HFF-Myc (cell line): ENCODE data around the gene ZMIZ1.

Experiments
- DNase-seq: peaks from one replicate; pipeline ENCODE4 v3.0.0-alpha.2; 2011; ENCODE audit warnings: low read depth; ENCODE audit errors: extremely low read depth
- H3K4me3 ChIP-seq: replicated peaks from 2 replicates; pipeline ENCODE4 v1.5.1; 2011; ENCODE audit warnings: low read depth, mild to moderate bottlenecking, control low read depth, low read length
- CTCF ChIP-seq: IDR thresholded peaks from 2 replicates; pipeline ENCODE4 v1.5.1; 2012; ENCODE audit warnings: mild to moderate bottlenecking, low read depth, low read length, control low read depth; ENCODE audit errors: missing control alignments

Gene ZMIZ1

GRCh38 chr10:79056736-79057391 lies 11.9 kb upstream of the ZMIZ1 start:
- no peak overlapping the region for H3K4me3 ChIP-seq
- DNase-seq: no peak
- TF ChIP-seq CTCF: no peak

- no peak overlapping the region for H3K4me3 ChIP-seq
- TF ChIP-seq CTCF: no peak
- DNase-seq: no peak
Measured at GRCh38 chr10:79057481-79058275, 11.1 kb upstream of the ZMIZ1 start.

GRCh38 chr10:79058899-79059841 lies 9.6 kb upstream of the ZMIZ1 start:
- TF ChIP-seq CTCF: no peak
- DNase-seq: no peak
- no peak overlapping the region for H3K4me3 ChIP-seq

GRCh38 chr10:79059859-79060379 lies 8.8 kb upstream of the ZMIZ1 start:
- no peak for DNase-seq
- H3K4me3 ChIP-seq: no peak overlapping the region
- no peak for TF ChIP-seq CTCF

- TF ChIP-seq CTCF: no peak
- no peak overlapping the region for H3K4me3 ChIP-seq
- DNase-seq: no peak
Measured at GRCh38 chr10:79060641-79061255, 8.0 kb upstream of the ZMIZ1 start.
